Measurements from ENCODE around the gene THRAP3. TPM values are rescaled to one million over a fixed set of nuclear protein-coding genes. Genes with fewer than 3 reads are reported as not detected.

The THRAP3 gene
- total RNA-seq, 2 donors from 2014 or later: 81.0 to 103 TPM

GRCh38 chr1:36257375-36257767, 33.1 kb downstream of the THRAP3 start:
- Histone ChIP-seq H3K9me3 (no peaks in the 10 kb centered on the region), H3K9ac (ENCODE audit: low read depth in 2 of 2, low read length in 2 of 2) (no peak overlapping the region), H3K4me3 (no peak overlapping the region), H3K36me3 (no peaks in the 10 kb centered on the region), H3K27me3 (no peaks in the 10 kb centered on the region), H3K27ac (no peak overlapping the region), H3K4me1 (peaks cover 8% of the 10 kb centered on the region)
- intact Hi-C loops (cut with DNase I): no loop called here
- TF ChIP-seq CTCF (IDR thresholded peaks at IDR 0.05): no peak
- no peak for DNase-seq

GRCh38 chr1:36258960-36259344, 34.7 kb downstream of the THRAP3 start:
- no peak for DNase-seq
- H3K4me3 ChIP-seq: no peak overlapping the region
- no peak overlapping the region for H3K27ac ChIP-seq
- no peaks in the 10 kb centered on the region for H3K9me3 ChIP-seq
- peaks cover 8% of the 10 kb centered on the region for H3K4me1 ChIP-seq
- TF ChIP-seq CTCF (IDR thresholded peaks at IDR 0.05): no peak
- no peak overlapping the region for H3K9ac ChIP-seq (ENCODE audit: low read depth in 2 of 2, low read length in 2 of 2)
- intact Hi-C loops (cut with DNase I): no loop called here
- H3K36me3 ChIP-seq: no peaks in the 10 kb centered on the region
- H3K27me3 ChIP-seq: no peaks in the 10 kb centered on the region

GRCh38 chr1:36268981-36269380, 44.7 kb downstream of the THRAP3 start:
- no peak overlapping the region for H3K27ac ChIP-seq
- peak; percentile 25 for DNase-seq
- no peaks in the 10 kb centered on the region for H3K36me3 ChIP-seq
- intact Hi-C loops (cut with DNase I): no loop called here
- H3K4me1 ChIP-seq: no peaks in the 10 kb centered on the region
- no peak overlapping the region for H3K9ac ChIP-seq (ENCODE audit: low read depth in 2 of 2, low read length in 2 of 2)
- no peaks in the 10 kb centered on the region for H3K9me3 ChIP-seq
- no peak for TF ChIP-seq CTCF (IDR thresholded peaks at IDR 0.05)
- no peaks in the 10 kb centered on the region for H3K27me3 ChIP-seq
- H3K4me3 ChIP-seq: no peak overlapping the region

GRCh38 chr1:36269408-36269838, 45.2 kb downstream of the THRAP3 start:
- Histone ChIP-seq H3K4me3 (no peak overlapping the region), H3K9ac (ENCODE audit: low read depth in 2 of 2, low read length in 2 of 2) (no peak overlapping the region), H3K27me3 (no peaks in the 10 kb centered on the region), H3K4me1 (no peaks in the 10 kb centered on the region), H3K9me3 (no peaks in the 10 kb centered on the region), H3K27ac (no peak overlapping the region), H3K36me3 (no peaks in the 10 kb centered on the region)
- intact Hi-C loops (cut with DNase I): no loop called here
- no peak for TF ChIP-seq CTCF (IDR thresholded peaks at IDR 0.05)
- peak; percentile 31 for DNase-seq

- intact Hi-C loops (cut with DNase I): no loop called here
- H3K9ac ChIP-seq (ENCODE audit: low read depth in 2 of 2, low read length in 2 of 2): no peak overlapping the region
- TF ChIP-seq CTCF (IDR thresholded peaks at IDR 0.05): no peak
- no peaks in the 10 kb centered on the region for H3K27me3 ChIP-seq
- no peaks in the 10 kb centered on the region for H3K4me1 ChIP-seq
- DNase-seq: no peak
- no peak overlapping the region for H3K27ac ChIP-seq
- H3K36me3 ChIP-seq: no peaks in the 10 kb centered on the region
- no peak overlapping the region for H3K4me3 ChIP-seq
- no peaks in the 10 kb centered on the region for H3K9me3 ChIP-seq
Measured at GRCh38 chr1:36273024-36273423, 48.8 kb downstream of the THRAP3 start.

- Histone ChIP-seq H3K27ac (no peak overlapping the region), H3K4me3 (no peak overlapping the region), H3K36me3 (no peaks in the 10 kb centered on the region), H3K9me3 (no peaks in the 10 kb centered on the region), H3K4me1 (no peaks in the 10 kb centered on the region), H3K9ac (ENCODE audit: low read depth in 2 of 2, low read length in 2 of 2) (no peak overlapping the region), H3K27me3 (no peaks in the 10 kb centered on the region)
- intact Hi-C loops (cut with DNase I): no loop called here
- DNase-seq: no peak
- TF ChIP-seq CTCF (IDR thresholded peaks at IDR 0.05): no peak
Measured at GRCh38 chr1:36274201-36274600, 50.0 kb downstream of the THRAP3 start.
